ENCODE results near the gene IFT81. TPM values are rescaled to one million over a fixed set of nuclear protein-coding genes. Genes with fewer than 3 reads are reported as not detected.

Gene IFT81
- total RNA-seq, 1 experiment from 2014 or later: 10.5 TPM

DNA sequence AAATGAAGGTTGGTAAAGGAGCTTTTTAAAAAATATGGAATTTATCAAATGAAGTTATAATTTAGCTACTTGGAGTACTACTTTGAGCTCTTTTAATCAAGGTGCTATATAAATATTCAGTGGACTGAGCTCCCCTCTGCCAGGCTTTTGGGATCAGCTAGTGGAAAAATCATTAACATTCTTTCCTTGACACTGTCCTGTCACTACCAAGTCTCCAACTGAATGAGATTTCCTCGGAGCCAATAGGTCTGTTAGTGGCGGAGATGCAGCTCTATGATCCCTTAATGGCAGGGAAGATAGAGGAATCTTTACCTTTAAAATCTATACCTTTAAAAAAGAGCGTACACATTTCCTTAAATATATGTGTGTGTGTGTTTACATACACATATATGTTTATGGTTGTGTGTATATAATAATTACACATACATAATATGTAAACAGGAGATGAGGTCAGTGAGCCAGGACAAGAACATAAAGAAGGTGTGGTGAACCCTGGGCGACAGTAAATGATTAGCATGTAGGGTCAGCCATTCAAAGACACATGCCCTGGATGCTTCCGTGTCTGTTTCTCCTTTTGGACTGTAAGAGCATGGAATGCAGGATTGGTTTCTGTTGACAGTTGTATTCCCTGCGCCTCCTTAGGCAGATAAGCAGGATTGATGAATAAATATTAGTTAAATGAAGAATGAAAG, 109.2 kb downstream of the IFT81 start (continued):
- TF ChIP-seq, protein P1, sequence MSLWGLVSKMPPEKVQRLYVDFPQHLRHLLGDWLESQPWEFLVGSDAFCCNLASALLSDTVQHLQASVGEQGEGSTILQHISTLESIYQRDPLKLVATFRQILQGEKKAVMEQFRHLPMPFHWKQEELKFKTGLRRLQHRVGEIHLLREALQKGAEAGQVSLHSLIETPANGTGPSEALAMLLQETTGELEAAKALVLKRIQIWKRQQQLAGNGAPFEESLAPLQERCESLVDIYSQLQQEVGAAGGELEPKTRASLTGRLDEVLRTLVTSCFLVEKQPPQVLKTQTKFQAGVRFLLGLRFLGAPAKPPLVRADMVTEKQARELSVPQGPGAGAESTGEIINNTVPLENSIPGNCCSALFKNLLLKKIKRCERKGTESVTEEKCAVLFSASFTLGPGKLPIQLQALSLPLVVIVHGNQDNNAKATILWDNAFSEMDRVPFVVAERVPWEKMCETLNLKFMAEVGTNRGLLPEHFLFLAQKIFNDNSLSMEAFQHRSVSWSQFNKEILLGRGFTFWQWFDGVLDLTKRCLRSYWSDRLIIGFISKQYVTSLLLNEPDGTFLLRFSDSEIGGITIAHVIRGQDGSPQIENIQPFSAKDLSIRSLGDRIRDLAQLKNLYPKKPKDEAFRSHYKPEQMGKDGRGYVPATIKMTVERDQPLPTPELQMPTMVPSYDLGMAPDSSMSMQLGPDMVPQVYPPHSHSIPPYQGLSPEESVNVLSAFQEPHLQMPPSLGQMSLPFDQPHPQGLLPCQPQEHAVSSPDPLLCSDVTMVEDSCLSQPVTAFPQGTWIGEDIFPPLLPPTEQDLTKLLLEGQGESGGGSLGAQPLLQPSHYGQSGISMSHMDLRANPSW (CRISPR knock-in tag; conservative IDR thresholded peaks at IDR 0.05; ENCODE audit: low read depth): no peak
- TF ChIP-seq ZNF416 (CRISPR knock-in tag; IDR thresholded peaks at IDR 0.05): no peak

DNA sequence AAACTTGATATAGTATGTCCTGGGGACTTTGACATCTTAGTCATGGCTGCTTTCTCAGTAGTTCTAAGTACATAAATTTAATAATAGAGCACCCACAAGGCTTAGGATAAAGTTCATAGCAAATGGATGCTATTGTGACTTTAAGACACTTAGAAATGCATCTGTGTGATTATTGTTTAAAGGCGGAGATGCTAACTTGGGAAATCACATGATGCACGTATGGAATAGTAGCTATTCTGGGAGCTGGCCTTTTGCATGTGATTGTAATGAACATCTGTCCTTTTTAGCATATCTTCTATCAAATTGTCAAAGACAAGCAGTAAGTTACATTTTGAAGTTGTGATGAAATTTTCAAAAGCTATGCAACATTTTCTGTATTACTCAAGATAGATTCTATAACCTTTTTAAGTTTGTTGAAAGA, 110.2 kb downstream of the IFT81 start:
- no peak overlapping the region for H3K4me3 Mint-ChIP-seq
- POLR2A ChIA-PET: no interaction called here
- CTCF ChIA-PET: no interaction called here
- no peaks in the 10 kb centered on the region for H3K4me1 Mint-ChIP-seq
- ATAC-seq (no peak), DNase-seq (ENCODE audit: low spot score) (no peak)
- no peaks in the 10 kb centered on the region for H3K36me3 Mint-ChIP-seq
- H3K27ac Mint-ChIP-seq: no peak overlapping the region
- TF ChIP-seq, protein P2, sequence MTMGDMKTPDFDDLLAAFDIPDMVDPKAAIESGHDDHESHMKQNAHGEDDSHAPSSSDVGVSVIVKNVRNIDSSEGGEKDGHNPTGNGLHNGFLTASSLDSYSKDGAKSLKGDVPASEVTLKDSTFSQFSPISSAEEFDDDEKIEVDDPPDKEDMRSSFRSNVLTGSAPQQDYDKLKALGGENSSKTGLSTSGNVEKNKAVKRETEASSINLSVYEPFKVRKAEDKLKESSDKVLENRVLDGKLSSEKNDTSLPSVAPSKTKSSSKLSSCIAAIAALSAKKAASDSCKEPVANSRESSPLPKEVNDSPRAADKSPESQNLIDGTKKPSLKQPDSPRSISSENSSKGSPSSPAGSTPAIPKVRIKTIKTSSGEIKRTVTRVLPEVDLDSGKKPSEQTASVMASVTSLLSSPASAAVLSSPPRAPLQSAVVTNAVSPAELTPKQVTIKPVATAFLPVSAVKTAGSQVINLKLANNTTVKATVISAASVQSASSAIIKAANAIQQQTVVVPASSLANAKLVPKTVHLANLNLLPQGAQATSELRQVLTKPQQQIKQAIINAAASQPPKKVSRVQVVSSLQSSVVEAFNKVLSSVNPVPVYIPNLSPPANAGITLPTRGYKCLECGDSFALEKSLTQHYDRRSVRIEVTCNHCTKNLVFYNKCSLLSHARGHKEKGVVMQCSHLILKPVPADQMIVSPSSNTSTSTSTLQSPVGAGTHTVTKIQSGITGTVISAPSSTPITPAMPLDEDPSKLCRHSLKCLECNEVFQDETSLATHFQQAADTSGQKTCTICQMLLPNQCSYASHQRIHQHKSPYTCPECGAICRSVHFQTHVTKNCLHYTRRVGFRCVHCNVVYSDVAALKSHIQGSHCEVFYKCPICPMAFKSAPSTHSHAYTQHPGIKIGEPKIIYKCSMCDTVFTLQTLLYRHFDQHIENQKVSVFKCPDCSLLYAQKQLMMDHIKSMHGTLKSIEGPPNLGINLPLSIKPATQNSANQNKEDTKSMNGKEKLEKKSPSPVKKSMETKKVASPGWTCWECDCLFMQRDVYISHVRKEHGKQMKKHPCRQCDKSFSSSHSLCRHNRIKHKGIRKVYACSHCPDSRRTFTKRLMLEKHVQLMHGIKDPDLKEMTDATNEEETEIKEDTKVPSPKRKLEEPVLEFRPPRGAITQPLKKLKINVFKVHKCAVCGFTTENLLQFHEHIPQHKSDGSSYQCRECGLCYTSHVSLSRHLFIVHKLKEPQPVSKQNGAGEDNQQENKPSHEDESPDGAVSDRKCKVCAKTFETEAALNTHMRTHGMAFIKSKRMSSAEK (CRISPR knock-in tag; IDR thresholded peaks at IDR 0.05; ENCODE audit: borderline replicate concordance): no peak
- TF ChIP-seq AR (CRISPR knock-in tag; IDR thresholded peaks at IDR 0.05) (no peak), ERG (CRISPR knock-in tag; IDR thresholded peaks at IDR 0.05) (no peak), NFE2L1 (CRISPR knock-in tag; IDR thresholded peaks at IDR 0.05) (no peak), ZNF281 (CRISPR knock-in tag; IDR thresholded peaks at IDR 0.05) (no peak), TEAD4 (CRISPR knock-in tag; IDR thresholded peaks at IDR 0.05) (no peak), GTF2I (CRISPR knock-in tag; conservative IDR thresholded peaks at IDR 0.05) (no peak), RELA (CRISPR knock-in tag; IDR thresholded peaks at IDR 0.05; ENCODE audit: borderline replicate concordance) (no peak), FOXP1 (CRISPR knock-in tag; IDR thresholded peaks at IDR 0.05; ENCODE audit: borderline replicate concordance) (no peak), GRHL2 (CRISPR knock-in tag; IDR thresholded peaks at IDR 0.05; ENCODE audit: insufficient replicate concordance, severe bottlenecking) (no peak)
- TF ChIP-seq, protein P3, sequence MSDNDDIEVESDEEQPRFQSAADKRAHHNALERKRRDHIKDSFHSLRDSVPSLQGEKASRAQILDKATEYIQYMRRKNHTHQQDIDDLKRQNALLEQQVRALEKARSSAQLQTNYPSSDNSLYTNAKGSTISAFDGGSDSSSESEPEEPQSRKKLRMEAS (CRISPR knock-in tag; IDR thresholded peaks at IDR 0.05): no peak
- H3K27me3 Mint-ChIP-seq (ENCODE audit: low read depth): no peaks in the 10 kb centered on the region
- 0 out of 2 replicates have a peak, but pooled peaks cover 3% of the 10 kb centered on the region for H3K9me3 Mint-ChIP-seq
